ENCODE results near the gene PDE6B. TPM values are rescaled to one million over a fixed set of nuclear protein-coding genes. Genes with fewer than 3 reads are reported as not detected.

PDE6B gene
- total and polyA plus RNA-seq, 2 of the 13 experiments (the other 11 are each of a cell fraction or from before 2014, with no cell fraction given): 0.38 to 0.40 TPM

DNA sequence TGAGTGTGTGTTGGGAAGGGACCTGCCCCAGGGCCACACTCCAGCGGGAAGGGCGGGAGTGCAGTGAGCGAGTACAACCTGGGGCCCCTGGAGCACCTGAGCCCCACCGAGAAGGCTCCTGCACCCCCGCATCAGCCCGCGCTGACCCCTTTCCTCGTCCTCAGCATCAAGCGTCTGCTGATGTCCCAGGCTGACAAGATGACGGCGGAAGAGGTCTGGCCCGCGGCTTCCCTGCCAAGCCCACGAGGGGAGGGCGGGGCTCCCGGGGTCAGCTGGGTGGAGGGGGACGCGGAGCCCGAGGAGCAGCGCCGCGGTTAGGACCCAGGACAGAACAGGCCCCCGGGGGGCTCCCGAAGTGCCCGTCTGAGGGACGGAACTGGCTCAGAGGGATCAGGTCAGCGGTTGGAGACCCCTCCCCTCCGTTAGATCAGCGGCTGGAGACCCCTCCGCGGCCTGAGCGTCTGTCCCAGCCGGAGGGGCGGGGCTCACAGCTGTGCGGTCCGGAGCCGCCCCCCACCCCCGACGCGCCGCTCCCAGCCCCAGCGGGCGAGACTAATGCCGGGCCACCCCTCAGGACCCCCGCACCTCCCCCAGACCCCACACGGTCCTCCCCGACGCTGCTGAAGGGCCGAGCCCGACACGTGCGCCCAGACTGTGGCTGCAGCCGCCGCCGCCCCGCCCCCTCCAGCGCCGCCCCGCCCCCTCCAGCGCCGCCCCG lies 55.7 kb downstream of the PDE6B start (continued):
- TF ChIP-seq, protein P1, sequence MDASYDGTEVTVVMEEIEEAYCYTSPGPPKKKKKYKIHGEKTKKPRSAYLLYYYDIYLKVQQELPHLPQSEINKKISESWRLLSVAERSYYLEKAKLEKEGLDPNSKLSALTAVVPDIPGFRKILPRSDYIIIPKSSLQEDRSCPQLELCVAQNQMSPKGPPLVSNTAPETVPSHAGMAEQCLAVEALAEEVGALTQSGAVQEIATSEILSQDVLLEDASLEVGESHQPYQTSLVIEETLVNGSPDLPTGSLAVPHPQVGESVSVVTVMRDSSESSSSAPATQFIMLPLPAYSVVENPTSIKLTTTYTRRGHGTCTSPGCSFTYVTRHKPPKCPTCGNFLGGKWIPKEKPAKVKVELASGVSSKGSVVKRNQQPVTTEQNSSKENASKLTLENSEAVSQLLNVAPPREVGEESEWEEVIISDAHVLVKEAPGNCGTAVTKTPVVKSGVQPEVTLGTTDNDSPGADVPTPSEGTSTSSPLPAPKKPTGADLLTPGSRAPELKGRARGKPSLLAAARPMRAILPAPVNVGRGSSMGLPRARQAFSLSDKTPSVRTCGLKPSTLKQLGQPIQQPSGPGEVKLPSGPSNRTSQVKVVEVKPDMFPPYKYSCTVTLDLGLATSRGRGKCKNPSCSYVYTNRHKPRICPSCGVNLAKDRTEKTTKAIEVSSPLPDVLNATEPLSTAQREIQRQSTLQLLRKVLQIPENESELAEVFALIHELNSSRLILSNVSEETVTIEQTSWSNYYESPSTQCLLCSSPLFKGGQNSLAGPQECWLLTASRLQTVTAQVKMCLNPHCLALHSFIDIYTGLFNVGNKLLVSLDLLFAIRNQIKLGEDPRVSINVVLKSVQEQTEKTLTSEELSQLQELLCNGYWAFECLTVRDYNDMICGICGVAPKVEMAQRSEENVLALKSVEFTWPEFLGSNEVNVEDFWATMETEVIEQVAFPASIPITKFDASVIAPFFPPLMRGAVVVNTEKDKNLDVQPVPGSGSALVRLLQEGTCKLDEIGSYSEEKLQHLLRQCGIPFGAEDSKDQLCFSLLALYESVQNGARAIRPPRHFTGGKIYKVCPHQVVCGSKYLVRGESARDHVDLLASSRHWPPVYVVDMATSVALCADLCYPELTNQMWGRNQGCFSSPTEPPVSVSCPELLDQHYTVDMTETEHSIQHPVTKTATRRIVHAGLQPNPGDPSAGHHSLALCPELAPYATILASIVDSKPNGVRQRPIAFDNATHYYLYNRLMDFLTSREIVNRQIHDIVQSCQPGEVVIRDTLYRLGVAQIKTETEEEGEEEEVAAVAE (CRISPR knock-in tag; IDR thresholded peaks at IDR 0.05; ENCODE audit: borderline replicate concordance): no peak
- TF ChIP-seq ZC3H13 (CRISPR knock-in tag; IDR thresholded peaks at IDR 0.05) (peak; percentile 18; the same call in 1 of the 2 replicates), GFI1 (CRISPR knock-in tag; IDR thresholded peaks at IDR 0.05; ENCODE audit: borderline replicate concordance) (no peak), ZNF337 (CRISPR knock-in tag; IDR thresholded peaks at IDR 0.05; ENCODE audit: borderline replicate concordance, low read depth) (no peak), BHLHE40 (IDR thresholded peaks at IDR 0.05; ENCODE audit: low read length) (0 out of 2 replicates have a peak, but pooled peaks have one; percentile 11)
- TF ChIP-seq, protein P2, sequence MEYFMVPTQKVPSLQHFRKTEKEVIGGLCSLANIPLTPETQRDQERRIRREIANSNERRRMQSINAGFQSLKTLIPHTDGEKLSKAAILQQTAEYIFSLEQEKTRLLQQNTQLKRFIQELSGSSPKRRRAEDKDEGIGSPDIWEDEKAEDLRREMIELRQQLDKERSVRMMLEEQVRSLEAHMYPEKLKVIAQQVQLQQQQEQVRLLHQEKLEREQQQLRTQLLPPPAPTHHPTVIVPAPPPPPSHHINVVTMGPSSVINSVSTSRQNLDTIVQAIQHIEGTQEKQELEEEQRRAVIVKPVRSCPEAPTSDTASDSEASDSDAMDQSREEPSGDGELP (IDR thresholded peaks at IDR 0.05; ENCODE audit: borderline replicate concordance, low read depth): peak; percentile 17; the same call in 1 of the 2 replicates
- TF ChIP-seq, protein P3, sequence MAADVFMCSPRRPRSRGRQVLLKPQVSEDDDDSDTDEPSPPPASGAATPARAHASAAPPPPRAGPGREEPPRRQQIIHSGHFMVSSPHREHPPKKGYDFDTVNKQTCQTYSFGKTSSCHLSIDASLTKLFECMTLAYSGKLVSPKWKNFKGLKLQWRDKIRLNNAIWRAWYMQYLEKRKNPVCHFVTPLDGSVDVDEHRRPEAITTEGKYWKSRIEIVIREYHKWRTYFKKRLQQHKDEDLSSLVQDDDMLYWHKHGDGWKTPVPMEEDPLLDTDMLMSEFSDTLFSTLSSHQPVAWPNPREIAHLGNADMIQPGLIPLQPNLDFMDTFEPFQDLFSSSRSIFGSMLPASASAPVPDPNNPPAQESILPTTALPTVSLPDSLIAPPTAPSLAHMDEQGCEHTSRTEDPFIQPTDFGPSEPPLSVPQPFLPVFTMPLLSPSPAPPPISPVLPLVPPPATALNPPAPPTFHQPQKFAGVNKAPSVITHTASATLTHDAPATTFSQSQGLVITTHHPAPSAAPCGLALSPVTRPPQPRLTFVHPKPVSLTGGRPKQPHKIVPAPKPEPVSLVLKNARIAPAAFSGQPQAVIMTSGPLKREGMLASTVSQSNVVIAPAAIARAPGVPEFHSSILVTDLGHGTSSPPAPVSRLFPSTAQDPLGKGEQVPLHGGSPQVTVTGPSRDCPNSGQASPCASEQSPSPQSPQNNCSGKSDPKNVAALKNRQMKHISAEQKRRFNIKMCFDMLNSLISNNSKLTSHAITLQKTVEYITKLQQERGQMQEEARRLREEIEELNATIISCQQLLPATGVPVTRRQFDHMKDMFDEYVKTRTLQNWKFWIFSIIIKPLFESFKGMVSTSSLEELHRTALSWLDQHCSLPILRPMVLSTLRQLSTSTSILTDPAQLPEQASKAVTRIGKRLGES (CRISPR knock-in tag; IDR thresholded peaks at IDR 0.05; ENCODE audit: borderline replicate concordance): no peak
